ENCODE data around the gene ENTHD1.

GRCh38 chr22:39895682-39896081 is 2.1 kb upstream of the ENTHD1 start:
- no peak for TF ChIP-seq CTCF (IDR thresholded peaks at IDR 0.05)
- TF ChIP-seq POLR2A (IDR thresholded peaks at IDR 0.05): no peak

Data from Peyer's patch (tissue), 4 donors.